GM20431 (cell line): Measurements from ENCODE around the gene EHD1.

Experiments used
- in situ Hi-C: fragments of 300-500 bp; cut with MseI, MboI; formaldehyde crosslinking; loops from one replicate; pipeline ENCODE4 v1.15.0; 2020; ENCODE audit warnings: low sequenced_read_pairs; ENCODE audit not compliant: unreplicated experiment

The EHD1 gene

DNA sequence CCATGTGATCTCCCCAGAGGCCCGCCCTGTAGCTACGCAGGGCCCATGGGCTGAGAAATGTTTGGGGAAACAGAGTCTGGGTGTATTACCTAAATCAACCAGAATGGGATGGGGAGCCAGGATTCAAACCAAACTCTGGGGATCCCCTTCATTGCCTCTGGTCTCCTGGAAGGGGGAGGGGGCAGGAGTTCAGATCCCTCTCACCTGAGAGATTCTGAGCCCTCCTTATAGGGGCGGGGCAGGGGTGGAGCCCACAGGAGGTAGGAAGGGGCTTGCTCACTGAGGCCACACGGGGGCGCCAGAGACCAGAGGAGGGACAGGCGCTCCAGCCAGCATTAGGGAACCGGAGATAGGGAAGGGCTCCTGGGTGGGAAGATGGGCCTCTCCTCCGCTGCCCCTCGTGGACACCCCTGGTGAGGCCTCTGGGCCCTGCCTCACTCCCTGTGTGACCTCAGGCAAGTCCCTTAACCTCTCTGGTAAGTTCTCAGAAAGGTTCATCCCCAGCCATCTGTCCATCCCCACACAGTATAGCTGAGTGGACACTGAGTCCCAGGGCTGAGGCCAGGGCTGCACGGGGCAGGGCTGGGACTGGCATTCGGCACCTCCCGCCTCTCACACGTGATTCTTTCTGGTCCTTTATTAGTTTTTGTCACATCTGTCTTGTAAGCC lies 31.3 kb downstream of the EHD1 start:
- in situ Hi-C loops = loop anchor here (10.0 kb wide), 1 partner anchor 48 kb away; no protein-coding TSS in a partner anchor

DNA sequence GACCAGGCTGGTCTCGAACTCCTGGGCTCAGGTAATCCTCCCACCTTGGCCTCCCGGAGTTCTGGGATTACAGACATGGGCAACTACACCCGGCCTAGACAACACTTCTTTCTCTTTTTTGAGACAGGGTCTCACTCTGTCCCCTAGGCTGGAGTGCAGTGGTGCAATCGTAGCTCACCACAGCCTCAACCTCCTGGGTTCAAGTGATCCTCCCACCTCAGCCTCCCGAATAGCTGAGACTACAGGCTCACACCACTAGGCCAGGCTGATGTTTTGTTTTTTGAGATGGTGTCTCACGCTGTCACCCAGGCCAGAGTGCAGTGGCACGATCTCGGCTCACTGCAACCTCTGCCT lies 32.7 kb downstream of the EHD1 start:
- in situ Hi-C loops = loop anchor here (10.0 kb wide), 1 partner anchor 49 kb away; no protein-coding TSS in a partner anchor

DNA sequence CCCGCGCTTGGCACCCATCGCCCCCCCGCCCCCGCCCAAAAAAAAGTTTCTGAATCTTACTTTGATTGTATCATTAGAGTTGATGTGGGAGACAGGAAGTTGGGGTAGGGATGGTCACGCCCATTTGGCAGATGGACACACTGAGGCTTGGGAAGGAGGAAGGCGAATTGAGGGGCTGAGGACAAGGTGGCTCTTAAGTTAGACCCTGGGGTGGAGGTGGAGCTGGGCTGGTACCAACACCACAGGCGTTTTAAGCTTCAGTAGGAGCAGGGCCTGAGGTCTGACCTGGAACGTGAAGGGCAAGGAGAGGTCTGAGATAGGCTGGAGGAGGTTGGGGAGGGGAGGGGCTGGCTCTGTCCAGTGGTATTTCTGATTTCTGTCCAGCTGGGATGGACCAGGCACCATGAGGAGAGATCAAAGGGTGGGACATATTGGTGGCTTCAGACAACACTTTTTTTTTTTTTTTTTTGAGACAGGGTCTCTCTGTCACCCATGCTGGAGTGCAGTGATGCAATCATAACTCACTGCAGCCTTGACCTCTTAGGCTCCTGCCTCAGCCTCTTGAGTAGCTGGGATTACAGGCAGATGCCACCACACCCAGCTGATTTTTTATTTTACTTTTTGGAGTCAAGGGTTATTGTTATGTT lies 33.2 kb downstream of the EHD1 start:
- in situ Hi-C loops = loop anchor here (10.0 kb wide), 1 partner anchor 50 kb away; no protein-coding TSS in a partner anchor

GRCh38 chr11:64844330-64845128 lies 33.9 kb downstream of the EHD1 start, which contains the start of gene CDC42BPG:
Gene CDC42BPG, minus strand, starts transcription at chr11:64844653. Its CDS starts 84 bp downstream, at chr11:64844569.
- in situ Hi-C loops = loop anchor here (10.0 kb wide), 1 partner anchor 50 kb away; no protein-coding TSS in a partner anchor

DNA sequence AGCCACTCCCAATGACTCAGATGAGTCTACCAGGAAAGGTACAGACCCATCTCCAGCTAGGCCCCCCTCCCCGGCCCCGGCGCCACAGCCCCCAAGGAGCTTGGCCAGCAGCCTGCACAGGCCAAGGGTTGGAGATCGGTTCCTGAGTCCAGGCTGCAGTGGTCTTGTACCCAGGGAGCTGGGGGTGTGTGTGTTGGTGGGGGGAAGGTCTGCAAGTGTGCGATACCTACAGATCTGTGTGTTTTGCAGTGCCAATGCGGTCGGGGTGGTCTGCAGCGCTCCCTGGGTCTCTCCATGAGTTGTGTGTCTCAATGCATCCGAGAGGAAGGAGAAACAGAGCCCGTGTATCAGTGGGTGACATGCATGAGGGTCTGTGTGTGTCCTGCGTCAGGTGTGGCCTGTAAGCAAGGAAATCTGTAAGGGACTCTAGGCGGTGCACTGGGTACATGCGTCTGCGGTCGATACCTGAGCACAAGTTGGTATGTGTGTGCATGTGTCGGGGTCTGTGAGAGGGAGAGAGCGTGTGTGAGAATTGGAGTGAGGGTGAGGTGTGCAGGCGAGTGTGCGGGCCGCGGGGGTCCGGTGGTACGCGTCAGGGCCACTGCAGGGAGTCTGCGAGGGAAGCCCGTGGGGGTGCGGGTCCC lies 34.6 kb downstream of the EHD1 start:
- in situ Hi-C loops = loop anchor here (10.0 kb wide), 1 partner anchor 51 kb away; no protein-coding TSS in a partner anchor

DNA sequence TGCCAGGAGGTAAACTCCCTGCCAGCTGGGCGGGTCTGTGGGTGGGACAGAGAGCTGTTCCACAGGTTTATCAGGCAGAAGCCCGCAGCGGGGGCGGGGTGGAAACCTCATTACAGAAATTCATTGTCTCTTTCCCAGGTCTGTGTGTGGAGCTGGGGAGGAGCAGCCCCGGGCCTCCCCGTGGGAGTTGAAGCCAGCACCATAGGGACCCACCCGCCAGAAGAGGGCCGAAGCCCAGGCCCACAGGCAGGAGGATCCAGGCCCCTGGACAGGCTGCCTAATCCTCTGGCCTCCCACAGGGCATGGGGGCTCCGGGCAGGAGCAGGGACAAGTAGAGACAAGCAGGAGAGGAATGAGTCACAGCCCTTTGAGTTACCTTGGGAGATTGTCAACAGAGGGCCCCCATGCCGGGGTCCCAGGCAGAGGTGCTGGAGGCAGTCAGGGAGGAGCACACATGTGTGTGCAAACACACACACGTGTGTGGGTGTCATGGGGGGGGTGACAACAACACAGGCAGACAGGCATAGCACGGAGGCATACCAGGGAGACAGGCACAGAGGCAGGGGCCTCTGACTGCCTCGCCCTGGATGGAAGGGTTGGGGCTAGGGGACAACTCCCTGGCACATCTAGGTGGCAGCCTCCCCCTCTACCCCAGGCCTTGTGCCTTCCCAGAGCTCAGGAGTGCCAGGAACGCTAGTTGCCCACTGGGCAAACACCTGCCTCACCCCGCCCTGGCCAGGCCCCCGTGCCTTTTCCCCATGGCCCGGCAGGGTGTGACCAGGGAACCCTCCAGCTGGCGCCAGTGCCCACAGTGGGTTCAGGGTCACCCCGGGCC lies 35.4 kb downstream of the EHD1 start:
- in situ Hi-C loops = loop anchor here (10.0 kb wide), 1 partner anchor 52 kb away; no protein-coding TSS in a partner anchor

DNA sequence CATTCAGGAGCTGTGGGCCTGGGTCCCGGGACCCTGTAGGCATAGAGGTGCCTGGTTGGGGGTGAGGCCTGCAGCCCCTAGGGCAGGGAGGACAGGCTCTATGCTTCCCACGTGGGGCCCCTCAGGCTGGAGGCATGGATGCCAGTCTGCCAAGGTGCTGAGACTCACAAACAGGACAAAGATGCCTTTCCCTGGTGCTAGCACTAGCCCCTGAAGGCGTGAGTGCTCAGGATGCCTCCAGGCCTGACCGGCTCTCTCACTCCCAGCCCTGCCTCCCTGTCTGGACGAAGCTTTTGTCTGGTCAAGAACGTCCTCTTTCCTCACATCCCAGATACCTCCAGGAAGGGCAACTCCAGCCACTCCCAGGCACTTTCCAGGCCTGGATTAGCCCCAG lies 36.1 kb downstream of the EHD1 start:
- in situ Hi-C loops = loop anchor here (10.0 kb wide), 1 partner anchor 52 kb away; no protein-coding TSS in a partner anchor

- in situ Hi-C loops = loop anchor here (10.0 kb wide), 1 partner anchor 53 kb away; no protein-coding TSS in a partner anchor
Observed at GRCh38 chr11:64841592-64842365, 36.6 kb downstream of the EHD1 start.

GRCh38 chr11:64839887-64840782 lies 38.3 kb downstream of the EHD1 start:
- in situ Hi-C loops = loop anchor here (10.0 kb wide), 1 partner anchor 55 kb away; no protein-coding TSS in a partner anchor

GRCh38 chr11:64839335-64839734 lies 39.1 kb downstream of the EHD1 start:
- in situ Hi-C loops = no loop called here

DNA sequence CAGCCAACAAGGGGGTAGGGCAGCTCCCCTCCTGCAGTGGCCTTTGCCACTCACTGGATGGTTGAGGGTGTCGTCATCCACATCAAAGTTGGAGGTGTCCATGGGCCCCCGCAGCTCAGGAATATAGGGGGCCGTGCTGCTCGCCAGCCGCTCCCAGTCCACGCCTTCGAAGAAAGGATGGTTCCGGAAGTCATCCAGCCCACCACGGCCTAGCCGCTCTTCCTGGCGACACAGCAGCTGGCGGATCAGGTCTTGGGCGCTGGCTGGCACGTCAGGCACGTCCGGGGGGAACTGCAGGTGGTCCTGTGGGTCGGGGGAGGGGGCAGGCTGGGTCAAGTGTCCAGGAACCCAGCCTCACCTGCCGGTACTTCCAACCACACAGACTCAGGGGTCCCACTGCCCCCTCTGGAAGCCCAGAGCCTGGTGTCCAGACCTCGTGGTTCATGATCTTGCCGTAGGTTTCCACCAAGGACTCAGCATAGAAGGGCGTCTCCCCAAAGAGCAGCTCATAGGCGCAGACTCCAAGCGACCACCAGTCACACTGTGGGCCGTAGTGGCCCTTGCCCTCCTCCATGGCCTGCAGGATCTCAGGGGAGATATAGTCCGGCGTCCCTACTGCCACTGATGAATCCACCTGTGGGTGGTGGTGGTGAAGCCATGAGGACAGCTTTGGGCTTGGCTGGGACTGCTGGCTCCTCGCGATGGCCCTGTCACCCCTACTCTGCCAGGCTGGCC lies 39.7 kb downstream of the EHD1 start:
- in situ Hi-C loops = no loop called here

GRCh38 chr11:64837887-64838351 lies 40.5 kb downstream of the EHD1 start:
- in situ Hi-C loops = no loop called here

- in situ Hi-C loops = no loop called here
Observed at GRCh38 chr11:64836448-64837072, 41.9 kb downstream of the EHD1 start.

- in situ Hi-C loops = no loop called here
Observed at GRCh38 chr11:64835616-64836447, 42.6 kb downstream of the EHD1 start.
